WTC11 (cell line): Measurements from ENCODE around the gene UNC5A. TPM values are rescaled to one million over a fixed set of nuclear protein-coding genes. Genes with fewer than 3 reads are reported as not detected.
A peak's percentile ranks its signal among the peaks of the same experiment; 100 is the strongest.

Experiments
- E2F1 ChIP-seq: sonication (generic); formaldehyde crosslinking; IDR thresholded peaks from 2 replicates; pipeline ENCODE4 v1.8.0; 2022; ENCODE audit warnings: mild to moderate bottlenecking, missing genetic modification reagents
- EMX1 ChIP-seq: fragments of 250-450 bp; sonication (Bioruptor Pico); IDR thresholded peaks from 2 replicates; pipeline ENCODE4 v1.8.0; 2021; ENCODE audit warnings: mild to moderate bottlenecking
- ERG ChIP-seq: fragments of 250-450 bp; sonication (Bioruptor Pico); IDR thresholded peaks from 2 replicates; pipeline ENCODE4 v1.8.0; 2021; ENCODE audit warnings: mild to moderate bottlenecking
- ESRRA ChIP-seq: sonication (generic); formaldehyde crosslinking; IDR thresholded peaks from 2 replicates; pipeline ENCODE4 v1.8.1; 2022; ENCODE audit warnings: mild to moderate bottlenecking, missing genetic modification reagents, borderline replicate concordance
- FOXP1 ChIP-seq: sonication (generic); formaldehyde crosslinking; IDR thresholded peaks from 2 replicates; pipeline ENCODE4 v1.8.0; 2022; ENCODE audit warnings: missing genetic modification reagents, mild to moderate bottlenecking, moderate library complexity, borderline replicate concordance
- GABPB1 ChIP-seq: sonication (generic); formaldehyde crosslinking; IDR thresholded peaks from 2 replicates; pipeline ENCODE4 v1.8.1; 2023; ENCODE audit warnings: mild to moderate bottlenecking, missing genetic modification reagents
- GRHL2 ChIP-seq: fragments of 250-450 bp; sonication (Bioruptor Pico); IDR thresholded peaks from 2 replicates; pipeline ENCODE4 v1.8.0; 2022; ENCODE audit warnings: mild to moderate bottlenecking, moderate library complexity; ENCODE audit not compliant: insufficient replicate concordance, severe bottlenecking
- HMGA2 ChIP-seq: fragments of 250-450 bp; sonication (Bioruptor Pico); IDR thresholded peaks from 2 replicates; pipeline ENCODE4 v1.4.0; 2021; ENCODE audit warnings: mild to moderate bottlenecking, moderate library complexity
- HMGXB4 ChIP-seq: sonication (generic); formaldehyde crosslinking; IDR thresholded peaks from 2 replicates; pipeline ENCODE4 v1.8.1; 2023; ENCODE audit warnings: mild to moderate bottlenecking, moderate library complexity, missing genetic modification reagents
- IRF2 ChIP-seq: sonication (generic); formaldehyde crosslinking; IDR thresholded peaks from 2 replicates; pipeline ENCODE4 v1.8.0; 2022; ENCODE audit warnings: low read depth, missing genetic modification reagents, borderline replicate concordance
- JAZF1 ChIP-seq: fragments of 250-450 bp; sonication (Bioruptor Pico); IDR thresholded peaks from 2 replicates; pipeline ENCODE4 v1.9.0; 2021; ENCODE audit warnings: moderate library complexity, mild to moderate bottlenecking, inconsistent platforms
- MXD4 ChIP-seq: fragments of 250-450 bp; sonication (Bioruptor Pico); IDR thresholded peaks from 2 replicates; pipeline ENCODE4 v1.8.0; 2021; ENCODE audit warnings: mild to moderate bottlenecking, moderate library complexity, borderline replicate concordance
- MYBL2 ChIP-seq: sonication (generic); formaldehyde crosslinking; IDR thresholded peaks from 2 replicates; pipeline ENCODE4 v1.8.1; 2023; ENCODE audit warnings: mild to moderate bottlenecking, moderate library complexity, missing genetic modification reagents
- NFATC4 ChIP-seq: fragments of 250-450 bp; sonication (Bioruptor Pico); IDR thresholded peaks from 2 replicates; pipeline ENCODE4 v1.9.0; 2021; ENCODE audit warnings: mild to moderate bottlenecking
- NFYB ChIP-seq: sonication (generic); formaldehyde crosslinking; conservative IDR thresholded peaks from 2 replicates; pipeline ENCODE4 v1.8.0; 2022; ENCODE audit warnings: low read depth, missing genetic modification reagents
- NR2C2 ChIP-seq: sonication (generic); formaldehyde crosslinking; IDR thresholded peaks from 2 replicates; pipeline ENCODE4 v1.8.0; 2022; ENCODE audit warnings: mild to moderate bottlenecking, missing genetic modification reagents
- PRRX2 ChIP-seq: fragments of 250-450 bp; sonication (Bioruptor Pico); IDR thresholded peaks from 2 replicates; pipeline ENCODE4 v1.8.0; 2021; ENCODE audit warnings: mild to moderate bottlenecking
- RORB ChIP-seq: fragments of 250-450 bp; sonication (Bioruptor Pico); IDR thresholded peaks from 2 replicates; pipeline ENCODE4 v1.9.0; 2021; ENCODE audit warnings: mild to moderate bottlenecking
- SOX15 ChIP-seq: fragments of 250-450 bp; sonication (Bioruptor Pico); IDR thresholded peaks from 2 replicates; pipeline ENCODE4 v1.9.0; 2021; ENCODE audit warnings: mild to moderate bottlenecking
- TCF7 ChIP-seq: sonication (generic); formaldehyde crosslinking; IDR thresholded peaks from 2 replicates; pipeline ENCODE4 v1.8.0; 2022; ENCODE audit warnings: mild to moderate bottlenecking, low read depth, missing genetic modification reagents, moderate library complexity
- TEAD1 ChIP-seq: sonication (generic); formaldehyde crosslinking; IDR thresholded peaks from 2 replicates; pipeline ENCODE4 v1.8.0; 2022; ENCODE audit warnings: mild to moderate bottlenecking, missing genetic modification reagents
- TEAD4 ChIP-seq: sonication (generic); formaldehyde crosslinking; IDR thresholded peaks from 2 replicates; pipeline ENCODE4 v1.8.0; 2022; ENCODE audit warnings: mild to moderate bottlenecking, missing genetic modification reagents
- TP53 ChIP-seq: sonication (generic); formaldehyde crosslinking; IDR thresholded peaks from 2 replicates; pipeline ENCODE4 v1.8.1; 2023; ENCODE audit warnings: mild to moderate bottlenecking, missing genetic modification reagents
- ZMAT4 ChIP-seq: fragments of 250-450 bp; sonication (Bioruptor Pico); IDR thresholded peaks from 2 replicates; pipeline ENCODE4 v1.9.0; 2021; ENCODE audit warnings: mild to moderate bottlenecking
- ZNF219 ChIP-seq: sonication (generic); formaldehyde crosslinking; IDR thresholded peaks from 2 replicates; pipeline ENCODE4 v1.8.0; 2023; ENCODE audit warnings: missing genetic modification reagents, mild to moderate bottlenecking, borderline replicate concordance
- ZNF232 ChIP-seq: sonication (generic); formaldehyde crosslinking; IDR thresholded peaks from 2 replicates; pipeline ENCODE4 v1.8.0; 2022; ENCODE audit warnings: mild to moderate bottlenecking, missing genetic modification reagents
- ZNF263 ChIP-seq: sonication (generic); formaldehyde crosslinking; IDR thresholded peaks from 2 replicates; pipeline ENCODE4 v1.8.1; 2022; ENCODE audit warnings: low read depth, mild to moderate bottlenecking, moderate library complexity, missing genetic modification reagents
- ZNF317 ChIP-seq: sonication (generic); formaldehyde crosslinking; IDR thresholded peaks from 2 replicates; pipeline ENCODE4 v1.8.1; 2023; ENCODE audit warnings: low read depth, mild to moderate bottlenecking, moderate library complexity, missing genetic modification reagents, borderline replicate concordance
- ZNF671 ChIP-seq: fragments of 250-450 bp; sonication (Bioruptor Pico); IDR thresholded peaks from 2 replicates; pipeline ENCODE4 v1.8.0; 2021; ENCODE audit warnings: mild to moderate bottlenecking
- total RNA-seq: library from RNA; stranded (reverse); gene quantifications from 3 replicates; pipeline ENCODE4 v1.2.3, GENCODE V29; 2021
- TF ChIP-seq, protein P1 (sequence below): sonication (generic); formaldehyde crosslinking; IDR thresholded peaks from 2 replicates; pipeline ENCODE4 v1.8.1; 2022; ENCODE audit warnings: missing genetic modification reagents, borderline replicate concordance
- TF ChIP-seq, protein P2 (sequence below): sonication (generic); formaldehyde crosslinking; IDR thresholded peaks from 2 replicates; pipeline ENCODE4 v1.8.1; 2022; ENCODE audit warnings: low read depth, mild to moderate bottlenecking, moderate library complexity, missing genetic modification reagents, borderline replicate concordance
- TF ChIP-seq, protein P3 (sequence below): sonication (generic); formaldehyde crosslinking; conservative IDR thresholded peaks from 2 replicates; pipeline ENCODE4 v1.8.1; 2022; ENCODE audit warnings: mild to moderate bottlenecking, missing genetic modification reagents
- TF ChIP-seq, protein P4 (sequence below): fragments of 250-450 bp; sonication (Bioruptor Pico); IDR thresholded peaks from 2 replicates; pipeline ENCODE4 v2.1.2; 2022; ENCODE audit warnings: mild to moderate bottlenecking, moderate library complexity

Gene UNC5A
- total RNA-seq, 1 experiment from 2014 or later: 10.2 TPM

DNA sequence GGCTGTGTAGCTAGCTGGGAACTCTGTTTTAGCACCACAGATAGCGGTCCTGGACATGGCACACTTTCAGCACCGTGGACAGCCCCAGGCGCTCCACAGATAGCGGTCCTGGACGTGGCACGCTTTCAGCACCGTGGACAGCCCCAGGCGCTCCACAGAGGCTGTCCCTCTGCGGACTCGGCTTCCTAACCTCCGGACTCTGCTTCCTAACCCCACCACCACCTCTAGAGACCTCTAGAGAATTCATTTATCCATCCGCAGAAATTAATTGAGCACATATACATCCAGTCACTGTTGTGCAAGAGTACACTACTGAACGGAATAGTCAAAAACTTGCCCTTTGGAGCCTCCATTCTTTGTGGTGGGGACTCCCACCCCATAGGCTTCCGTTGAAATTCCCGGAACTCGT lies 27.4 kb downstream of the UNC5A start (continued):
- peak; percentile 99 for TF ChIP-seq E2F1 (CRISPR knock-in tag)
- peak; percentile 95 for TF ChIP-seq PRRX2 (CRISPR knock-in tag)
- TF ChIP-seq, protein P1, sequence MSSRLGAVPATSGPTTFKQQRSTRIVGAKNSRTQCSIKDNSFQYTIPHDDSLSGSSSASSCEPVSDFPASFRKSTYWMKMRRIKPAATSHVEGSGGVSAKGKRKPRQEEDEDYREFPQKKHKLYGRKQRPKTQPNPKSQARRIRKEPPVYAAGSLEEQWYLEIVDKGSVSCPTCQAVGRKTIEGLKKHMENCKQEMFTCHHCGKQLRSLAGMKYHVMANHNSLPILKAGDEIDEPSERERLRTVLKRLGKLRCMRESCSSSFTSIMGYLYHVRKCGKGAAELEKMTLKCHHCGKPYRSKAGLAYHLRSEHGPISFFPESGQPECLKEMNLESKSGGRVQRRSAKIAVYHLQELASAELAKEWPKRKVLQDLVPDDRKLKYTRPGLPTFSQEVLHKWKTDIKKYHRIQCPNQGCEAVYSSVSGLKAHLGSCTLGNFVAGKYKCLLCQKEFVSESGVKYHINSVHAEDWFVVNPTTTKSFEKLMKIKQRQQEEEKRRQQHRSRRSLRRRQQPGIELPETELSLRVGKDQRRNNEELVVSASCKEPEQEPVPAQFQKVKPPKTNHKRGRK (CRISPR knock-in tag): peak; percentile 99
- TF ChIP-seq ZNF263: peak; percentile 90
- peak; percentile 99 for TF ChIP-seq ZNF219 (CRISPR knock-in tag)
- TF ChIP-seq TCF7: peak; percentile 100
- TF ChIP-seq HMGXB4 (CRISPR knock-in tag): peak; percentile 96
- peak; percentile 99 for TF ChIP-seq IRF2 (CRISPR knock-in tag)
- TF ChIP-seq ZMAT4 (CRISPR knock-in tag): no peak
- TF ChIP-seq JAZF1 (CRISPR knock-in tag): no peak
- TF ChIP-seq GABPB1 (CRISPR knock-in tag): peak; percentile 98
- peak; percentile 100 for TF ChIP-seq TP53
- peak; percentile 92 for TF ChIP-seq ZNF317
- peak; percentile 98 for TF ChIP-seq ERG (CRISPR knock-in tag)
- TF ChIP-seq NR2C2 (CRISPR knock-in tag): peak; percentile 95
- TF ChIP-seq SOX15 (CRISPR knock-in tag): no peak
- peak; percentile 100 for TF ChIP-seq ZNF232 (CRISPR knock-in tag)
- TF ChIP-seq, protein P2, sequence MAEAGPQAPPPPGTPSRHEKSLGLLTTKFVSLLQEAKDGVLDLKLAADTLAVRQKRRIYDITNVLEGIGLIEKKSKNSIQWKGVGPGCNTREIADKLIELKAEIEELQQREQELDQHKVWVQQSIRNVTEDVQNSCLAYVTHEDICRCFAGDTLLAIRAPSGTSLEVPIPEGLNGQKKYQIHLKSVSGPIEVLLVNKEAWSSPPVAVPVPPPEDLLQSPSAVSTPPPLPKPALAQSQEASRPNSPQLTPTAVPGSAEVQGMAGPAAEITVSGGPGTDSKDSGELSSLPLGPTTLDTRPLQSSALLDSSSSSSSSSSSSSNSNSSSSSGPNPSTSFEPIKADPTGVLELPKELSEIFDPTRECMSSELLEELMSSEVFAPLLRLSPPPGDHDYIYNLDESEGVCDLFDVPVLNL (CRISPR knock-in tag): peak; percentile 99
- TF ChIP-seq, protein P3, sequence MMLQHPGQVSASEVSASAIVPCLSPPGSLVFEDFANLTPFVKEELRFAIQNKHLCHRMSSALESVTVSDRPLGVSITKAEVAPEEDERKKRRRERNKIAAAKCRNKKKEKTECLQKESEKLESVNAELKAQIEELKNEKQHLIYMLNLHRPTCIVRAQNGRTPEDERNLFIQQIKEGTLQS (CRISPR knock-in tag): peak; percentile 96
- TF ChIP-seq RORB (CRISPR knock-in tag): no peak
- no peak for TF ChIP-seq HMGA2 (CRISPR knock-in tag)
- TF ChIP-seq TEAD1 (CRISPR knock-in tag): peak; percentile 100
- TF ChIP-seq TEAD4 (CRISPR knock-in tag): peak; percentile 100
- TF ChIP-seq FOXP1 (CRISPR knock-in tag): peak; percentile 100
- TF ChIP-seq EMX1: peak; percentile 94
- peak; percentile 91; the same call in 1 of the 2 replicates for TF ChIP-seq MXD4 (CRISPR knock-in tag)
- TF ChIP-seq NFATC4 (CRISPR knock-in tag): peak; percentile 77; the same call in 1 of the 2 replicates
- peak; percentile 99 for TF ChIP-seq MYBL2 (CRISPR knock-in tag)
- no peak for TF ChIP-seq GRHL2 (CRISPR knock-in tag)
- peak; percentile 94 for TF ChIP-seq ZNF671
- peak; percentile 80 for TF ChIP-seq NFYB (CRISPR knock-in tag)
- TF ChIP-seq ESRRA (CRISPR knock-in tag): peak; percentile 100
- TF ChIP-seq, protein P4, sequence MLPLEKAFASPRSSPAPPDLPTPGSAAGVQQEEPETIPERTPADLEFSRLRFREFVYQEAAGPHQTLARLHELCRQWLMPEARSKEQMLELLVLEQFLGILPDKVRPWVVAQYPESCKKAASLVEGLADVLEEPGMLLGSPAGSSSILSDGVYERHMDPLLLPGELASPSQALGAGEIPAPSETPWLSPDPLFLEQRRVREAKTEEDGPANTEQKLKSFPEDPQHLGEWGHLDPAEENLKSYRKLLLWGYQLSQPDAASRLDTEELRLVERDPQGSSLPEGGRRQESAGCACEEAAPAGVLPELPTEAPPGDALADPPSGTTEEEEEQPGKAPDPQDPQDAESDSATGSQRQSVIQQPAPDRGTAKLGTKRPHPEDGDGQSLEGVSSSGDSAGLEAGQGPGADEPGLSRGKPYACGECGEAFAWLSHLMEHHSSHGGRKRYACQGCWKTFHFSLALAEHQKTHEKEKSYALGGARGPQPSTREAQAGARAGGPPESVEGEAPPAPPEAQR (CRISPR knock-in tag): peak; percentile 99
